Trophoblast cell (in vitro differentiated cells and primary cell): Measurements from ENCODE around the gene EIF2AK3.

Source experiments
- DNase-seq, 2 donors: peaks; one replicate each; pipeline ENCODE4 v3.0.0-alpha.2; 2016
- H2AFZ ChIP-seq: 2 replicates; pipeline ENCODE4 v1.6.1; 2013; ENCODE audit warnings: low read length, moderate library complexity, mild to moderate bottlenecking; ENCODE audit not compliant: insufficient read depth, poor library complexity
- H2AK5ac ChIP-seq: 2 replicates; pipeline ENCODE4 v1.6.1; 2013; ENCODE audit warnings: mild to moderate bottlenecking, low read length
- H2BK120ac ChIP-seq: 2 replicates; pipeline ENCODE4 v1.6.1; 2013; ENCODE audit warnings: low read length, mild to moderate bottlenecking, moderate library complexity; ENCODE audit not compliant: insufficient read depth, poor library complexity
- H2BK12ac ChIP-seq: 2 replicates; pipeline ENCODE4 v1.6.1; 2013; ENCODE audit warnings: mild to moderate bottlenecking, low read length, moderate library complexity
- H2BK5ac ChIP-seq: 2 replicates; pipeline ENCODE4 v1.6.1; 2013; ENCODE audit warnings: low read length, low read depth, moderate library complexity, mild to moderate bottlenecking; ENCODE audit not compliant: poor library complexity
- H3K14ac ChIP-seq: 2 replicates; pipeline ENCODE4 v1.6.1; 2013; ENCODE audit warnings: mild to moderate bottlenecking, low read length
- H3K18ac ChIP-seq: 2 replicates; pipeline ENCODE4 v1.6.1; 2013; ENCODE audit warnings: mild to moderate bottlenecking, low read length
- H3K23ac ChIP-seq: 2 replicates; pipeline ENCODE4 v1.6.1; 2013; ENCODE audit warnings: low read length
- H3K27ac ChIP-seq: 2 replicates; pipeline ENCODE4 v1.5.1; 2013; ENCODE audit warnings: low read depth, mild to moderate bottlenecking, inconsistent platforms, low read length, moderate library complexity
- H3K27me3 ChIP-seq: 2 replicates; pipeline ENCODE4 v1.6.1; 2013; ENCODE audit warnings: inconsistent platforms, mild to moderate bottlenecking, low read length, moderate library complexity; ENCODE audit not compliant: insufficient read depth
- H3K36me3 ChIP-seq, 2 experiments: 1 replicate in 1 of 2; 2 replicates in 1 of 2; pipeline ENCODE4 v1.6.1; 2013; ENCODE audit warnings: low read length in 2 of 2, mild to moderate bottlenecking in 2 of 2, moderate library complexity in 1 of 2; ENCODE audit not compliant: insufficient read depth in 2 of 2, control insufficient read depth in 1 of 2
- H3K4ac ChIP-seq: 2 replicates; pipeline ENCODE4 v1.6.1; 2013; ENCODE audit warnings: low read depth, mild to moderate bottlenecking, low read length, moderate library complexity
- H3K4me1 ChIP-seq, 2 experiments: 1 replicate in 1 of 2; 2 replicates in 1 of 2; pipeline ENCODE4 v1.6.1; 2013; ENCODE audit warnings: low read length in 2 of 2, mild to moderate bottlenecking in 2 of 2, moderate library complexity in 1 of 2; ENCODE audit not compliant: insufficient read depth in 2 of 2, control insufficient read depth in 1 of 2
- H3K4me2 ChIP-seq: 2 replicates; pipeline ENCODE4 v1.6.1; 2013; ENCODE audit warnings: inconsistent platforms, mild to moderate bottlenecking, low read length, moderate library complexity
- H3K4me3 ChIP-seq: 2 replicates; pipeline ENCODE4 v1.5.1; 2013; ENCODE audit warnings: mild to moderate bottlenecking, low read depth, low read length, inconsistent platforms
- H3K79me1 ChIP-seq: one replicate; pipeline ENCODE4 v1.6.1; 2013; ENCODE audit warnings: low read length
- H3K79me2 ChIP-seq: 2 replicates; pipeline ENCODE4 v1.6.1; 2013; ENCODE audit warnings: low read length, mild to moderate bottlenecking; ENCODE audit not compliant: control insufficient read depth, insufficient read depth, poor library complexity
- H3K9ac ChIP-seq: 2 replicates; pipeline ENCODE4 v1.6.1; 2013; ENCODE audit warnings: mild to moderate bottlenecking, low read length
- H3K9me3 ChIP-seq: 2 replicates; pipeline ENCODE4 v1.6.1; 2013; ENCODE audit warnings: low read depth, mild to moderate bottlenecking, control low read depth, inconsistent platforms, low read length; ENCODE audit not compliant: insufficient read depth
- H4K12ac ChIP-seq: 2 replicates; pipeline ENCODE4 v1.6.1; 2013; ENCODE audit warnings: low read depth, mild to moderate bottlenecking, low read length, moderate library complexity
- H4K8ac ChIP-seq: 2 replicates; pipeline ENCODE4 v1.6.1; 2013; ENCODE audit warnings: low read depth, mild to moderate bottlenecking, low read length, moderate library complexity
- H4K91ac ChIP-seq: one replicate; pipeline ENCODE4 v1.6.1; 2013; ENCODE audit warnings: low read depth, mild to moderate bottlenecking, low read length, moderate library complexity
- WGBS: extraction: QIAGEN DNeasy Blood & Tissue Kit; methylation state at CpG from one replicate; pipeline ENCODE4 v1.1.7; 2013; ENCODE audit warnings: missing lambda C conversion rate; ENCODE audit not compliant: insufficient read length, insufficient coverage; ENCODE audit errors: extremely low coverage; 5-methylcytosine and 5-hydroxymethylcytosine counted together

The EIF2AK3 gene

GRCh38 chr2:88668862-88669261, 41.6 kb upstream of the EIF2AK3 start:
- H2BK120ac ChIP-seq, result no peak overlapping the region
- no peak overlapping the region for H2BK5ac ChIP-seq
- no peak overlapping the region for H4K8ac ChIP-seq
- no peak overlapping the region for H4K12ac ChIP-seq
- no CpG with 5 or more reads among the region's 2 CpGs for WGBS
- no peak overlapping the region for H3K4ac ChIP-seq
- H3K27ac ChIP-seq, result no peak overlapping the region
- H2AK5ac ChIP-seq, result no peak overlapping the region
- no peaks in the 10 kb centered on the region for H3K36me3 ChIP-seq
- no peak overlapping the region for H3K14ac ChIP-seq
- no peak overlapping the region for H3K4me3 ChIP-seq
- no peak overlapping the region for H2AFZ ChIP-seq
- H3K23ac ChIP-seq, result no peak overlapping the region
- no peaks in the 10 kb centered on the region for H3K79me2 ChIP-seq
- H3K9ac ChIP-seq, result no peak overlapping the region
- no peaks in the 10 kb centered on the region for H3K79me1 ChIP-seq
- no peak overlapping the region for H4K91ac ChIP-seq
- no peak overlapping the region for H3K18ac ChIP-seq
- DNase-seq, result no peak
- H3K9me3 ChIP-seq, result no peaks in the 10 kb centered on the region
- no peaks in the 10 kb centered on the region for H3K27me3 ChIP-seq
- no peak overlapping the region for H2BK12ac ChIP-seq
- H3K4me1 ChIP-seq, result peaks cover 4 to 5% of the 10 kb centered on the region in 2 experiments
- H3K4me2 ChIP-seq, result no peak overlapping the region

- H3K36me3 ChIP-seq, result no peaks in the 10 kb centered on the region
- H4K91ac ChIP-seq, result no peak overlapping the region
- H4K12ac ChIP-seq, result no peak overlapping the region
- H3K9me3 ChIP-seq, result no peaks in the 10 kb centered on the region
- peaks cover 4 to 5% of the 10 kb centered on the region in 2 experiments for H3K4me1 ChIP-seq
- H3K4ac ChIP-seq, result no peak overlapping the region
- no peak overlapping the region for H3K4me3 ChIP-seq
- no peak overlapping the region for H2AK5ac ChIP-seq
- no peak overlapping the region for H3K9ac ChIP-seq
- no CpG with 5 or more reads among the region's 2 CpGs for WGBS
- H2BK5ac ChIP-seq, result no peak overlapping the region
- H3K14ac ChIP-seq, result no peak overlapping the region
- H2BK120ac ChIP-seq, result no peak overlapping the region
- H3K27me3 ChIP-seq, result no peaks in the 10 kb centered on the region
- no peak overlapping the region for H3K4me2 ChIP-seq
- no peaks in the 10 kb centered on the region for H3K79me2 ChIP-seq
- no peak overlapping the region for H4K8ac ChIP-seq
- no peak overlapping the region for H2BK12ac ChIP-seq
- no peak for DNase-seq
- no peak overlapping the region for H3K18ac ChIP-seq
- H3K27ac ChIP-seq, result no peak overlapping the region
- H2AFZ ChIP-seq, result no peak overlapping the region
- H3K23ac ChIP-seq, result no peak overlapping the region
- H3K79me1 ChIP-seq, result no peaks in the 10 kb centered on the region
Observed at GRCh38 chr2:88667219-88667618, 40.0 kb upstream of the EIF2AK3 start.

- Histone ChIP-seq H3K79me2 (no peaks in the 10 kb centered on the region), H3K4me2 (no peak overlapping the region), H4K91ac (no peak overlapping the region), H4K8ac (no peak overlapping the region), H4K12ac (no peak overlapping the region), H2AK5ac (no peak overlapping the region), H3K27me3 (no peaks in the 10 kb centered on the region), H2BK5ac (no peak overlapping the region), H3K14ac (no peak overlapping the region), H2BK12ac (no peak overlapping the region), H3K36me3 (no peaks in the 10 kb centered on the region), H3K23ac (no peak overlapping the region), H3K4me1 (peaks cover 4 to 5% of the 10 kb centered on the region in 2 experiments), H3K9me3 (no peaks in the 10 kb centered on the region), H3K79me1 (no peaks in the 10 kb centered on the region), H3K9ac (no peak overlapping the region), H2BK120ac (no peak overlapping the region), H3K4me3 (no peak overlapping the region), H3K27ac (no peak overlapping the region), H3K18ac (no peak overlapping the region), H3K4ac (no peak overlapping the region), H2AFZ (no peak overlapping the region)
- peak in 1 of 2 donors; percentile 33 for DNase-seq
- no CpG with 5 or more reads among the region's 4 CpGs for WGBS
Observed at GRCh38 chr2:88666576-88666975, 39.3 kb upstream of the EIF2AK3 start.

GRCh38 chr2:88660622-88661021, 33.4 kb upstream of the EIF2AK3 start:
- H3K4me2 ChIP-seq, result no peak overlapping the region
- no peak overlapping the region for H3K4me3 ChIP-seq
- H3K18ac ChIP-seq, result no peak overlapping the region
- H2BK12ac ChIP-seq, result no peak overlapping the region
- H3K14ac ChIP-seq, result no peak overlapping the region
- H3K9me3 ChIP-seq, result no peaks in the 10 kb centered on the region
- no peak for DNase-seq
- H3K4ac ChIP-seq, result no peak overlapping the region
- no peak overlapping the region for H3K9ac ChIP-seq
- no peak overlapping the region for H2BK120ac ChIP-seq
- peaks cover 3% of the 10 kb centered on the region for H3K79me1 ChIP-seq
- H3K36me3 ChIP-seq, result no peaks in the 10 kb centered on the region
- H2BK5ac ChIP-seq, result no peak overlapping the region
- no CpG with 5 or more reads among the region's 1 CpG for WGBS
- no peak overlapping the region for H3K27ac ChIP-seq
- H4K91ac ChIP-seq, result no peak overlapping the region
- no peak overlapping the region for H4K8ac ChIP-seq
- no peak overlapping the region for H4K12ac ChIP-seq
- no peak overlapping the region for H2AFZ ChIP-seq
- no peak overlapping the region for H3K23ac ChIP-seq
- H3K4me1 ChIP-seq, result peaks cover 2 to 3% of the 10 kb centered on the region in 2 experiments
- H3K27me3 ChIP-seq, result no peaks in the 10 kb centered on the region
- H2AK5ac ChIP-seq, result no peak overlapping the region
- no peaks in the 10 kb centered on the region for H3K79me2 ChIP-seq
